Central memory CD8-positive, alpha-beta T cell (primary cell): ENCODE results near the gene TRPC4AP.

Experiments
- ATAC-seq: fragments of 150-1000 bp; cut with Tn5 transposase; replicated peaks from 2 replicates; pipeline ENCODE4 v1.10.0; 2022; ENCODE audit warnings: mild to moderate bottlenecking, moderate FRiP score, moderate number of reproducible peaks; ENCODE audit not compliant: poor library complexity, severe bottlenecking; ENCODE audit errors: extremely low read depth
- DNase-seq, 2 donors: peaks; one replicate each; pipeline ENCODE4 v3.0.0; 2021; ENCODE audit warnings: low spot score in 2 of 2
- H3K27ac Mint-ChIP-seq: one replicate; pipeline ENCODE4 v1.8.0; 2022; ENCODE audit warnings: low read depth, mild to moderate bottlenecking, moderate library complexity, mixed read lengths
- H3K27me3 Mint-ChIP-seq: one replicate; pipeline ENCODE4 v1.8.0; 2022; ENCODE audit warnings: mixed read lengths
- H3K36me3 Mint-ChIP-seq: one replicate; pipeline ENCODE4 v1.8.0; 2022; ENCODE audit warnings: mild to moderate bottlenecking, moderate library complexity, mixed read lengths; ENCODE audit not compliant: insufficient read depth
- H3K4me1 Mint-ChIP-seq: one replicate; pipeline ENCODE4 v1.8.0; 2022; ENCODE audit warnings: mixed read lengths
- H3K4me3 Mint-ChIP-seq: one replicate; pipeline ENCODE4 v1.8.0; 2022; ENCODE audit warnings: mild to moderate bottlenecking, moderate library complexity, mixed read lengths
- H3K9me3 Mint-ChIP-seq: one replicate; pipeline ENCODE4 v1.8.0; 2022; ENCODE audit warnings: mixed read lengths

TRPC4AP gene

GRCh38 chr20:35015863-35016193 lies 76.8 kb downstream of the TRPC4AP start:
- Mint-ChIP-seq H3K36me3 (peaks cover 50% of the 10 kb centered on the region), H3K27ac (no peak overlapping the region)
- ATAC-seq: no peak

GRCh38 chr20:35014537-35014936 lies 78.1 kb downstream of the TRPC4AP start:
- H3K27me3 Mint-ChIP-seq: no peaks in the 10 kb centered on the region
- peak overlapping the region; percentile 32 for H3K27ac Mint-ChIP-seq
- ATAC-seq (no peak), DNase-seq (no peak)
- H3K36me3 Mint-ChIP-seq: peaks cover 50% of the 10 kb centered on the region
- H3K9me3 Mint-ChIP-seq: no peaks in the 10 kb centered on the region
- H3K4me1 Mint-ChIP-seq: no peaks in the 10 kb centered on the region
- no peak overlapping the region for H3K4me3 Mint-ChIP-seq

More at GRCh38 chr20:35015863-35016193, 76.8 kb downstream of the TRPC4AP start:
- H3K4me3 Mint-ChIP-seq: no peak overlapping the region
- H3K4me1 Mint-ChIP-seq: no peaks in the 10 kb centered on the region
- no peak for DNase-seq
- no peaks in the 10 kb centered on the region for H3K27me3 Mint-ChIP-seq
- no peaks in the 10 kb centered on the region for H3K9me3 Mint-ChIP-seq

- Mint-ChIP-seq H3K4me1 (no peaks in the 10 kb centered on the region), H3K36me3 (peaks cover 54% of the 10 kb centered on the region), H3K9me3 (no peaks in the 10 kb centered on the region), H3K27me3 (no peaks in the 10 kb centered on the region), H3K27ac (peak overlapping the region; percentile 32), H3K4me3 (no peak overlapping the region)
- no peak for DNase-seq
- ATAC-seq: no peak
Observed at GRCh38 chr20:35013421-35014411, 78.9 kb downstream of the TRPC4AP start.

GRCh38 chr20:35012227-35013069 lies 80.2 kb downstream of the TRPC4AP start:
- H3K36me3 Mint-ChIP-seq: peaks cover 58% of the 10 kb centered on the region
- no peak for DNase-seq
- no peak for ATAC-seq
- H3K4me1 Mint-ChIP-seq: no peaks in the 10 kb centered on the region
- no peaks in the 10 kb centered on the region for H3K9me3 Mint-ChIP-seq
- no peak overlapping the region for H3K27ac Mint-ChIP-seq
- no peaks in the 10 kb centered on the region for H3K27me3 Mint-ChIP-seq
- no peak overlapping the region for H3K4me3 Mint-ChIP-seq

- no peak for ATAC-seq
- Mint-ChIP-seq H3K36me3 (peaks cover 58% of the 10 kb centered on the region), H3K27me3 (no peaks in the 10 kb centered on the region), H3K4me1 (no peaks in the 10 kb centered on the region), H3K9me3 (no peaks in the 10 kb centered on the region), H3K27ac (no peak overlapping the region), H3K4me3 (no peak overlapping the region)
- DNase-seq: no peak
Observed at GRCh38 chr20:35011589-35012226, 80.9 kb downstream of the TRPC4AP start.

- no peaks in the 10 kb centered on the region for H3K9me3 Mint-ChIP-seq
- no peak for DNase-seq
- H3K27me3 Mint-ChIP-seq: no peaks in the 10 kb centered on the region
- H3K27ac Mint-ChIP-seq: peak overlapping the region; percentile 7
- H3K36me3 Mint-ChIP-seq: peaks cover 55% of the 10 kb centered on the region
- no peak for ATAC-seq
- H3K4me1 Mint-ChIP-seq: no peaks in the 10 kb centered on the region
- no peak overlapping the region for H3K4me3 Mint-ChIP-seq
Observed at GRCh38 chr20:35010405-35011192, 82.0 kb downstream of the TRPC4AP start.

GRCh38 chr20:35009665-35010328 lies 82.8 kb downstream of the TRPC4AP start:
- Mint-ChIP-seq H3K36me3 (peaks cover 53% of the 10 kb centered on the region), H3K9me3 (no peaks in the 10 kb centered on the region), H3K4me3 (no peak overlapping the region), H3K4me1 (no peaks in the 10 kb centered on the region), H3K27me3 (no peaks in the 10 kb centered on the region), H3K27ac (no peak overlapping the region)
- DNase-seq (no peak), ATAC-seq (no peak)

- Mint-ChIP-seq H3K27ac (no peak overlapping the region), H3K9me3 (no peaks in the 10 kb centered on the region), H3K27me3 (no peaks in the 10 kb centered on the region), H3K36me3 (peaks cover 49% of the 10 kb centered on the region), H3K4me3 (no peak overlapping the region), H3K4me1 (no peaks in the 10 kb centered on the region)
- DNase-seq (no peak), ATAC-seq (no peak)
Observed at GRCh38 chr20:35008411-35009342, 83.9 kb downstream of the TRPC4AP start.

- Mint-ChIP-seq H3K36me3 (peaks cover 45% of the 10 kb centered on the region), H3K9me3 (no peaks in the 10 kb centered on the region), H3K4me1 (no peaks in the 10 kb centered on the region), H3K27me3 (no peaks in the 10 kb centered on the region), H3K27ac (no peak overlapping the region), H3K4me3 (no peak overlapping the region)
- DNase-seq: no peak
- ATAC-seq: no peak
Observed at GRCh38 chr20:35007891-35008290, 84.7 kb downstream of the TRPC4AP start.

GRCh38 chr20:35007413-35007812 lies 85.2 kb downstream of the TRPC4AP start:
- no peaks in the 10 kb centered on the region for H3K4me1 Mint-ChIP-seq
- no peak for ATAC-seq
- H3K9me3 Mint-ChIP-seq: no peaks in the 10 kb centered on the region
- H3K27me3 Mint-ChIP-seq: no peaks in the 10 kb centered on the region
- H3K27ac Mint-ChIP-seq: no peak overlapping the region
- H3K4me3 Mint-ChIP-seq: no peak overlapping the region
- DNase-seq: no peak
- peaks cover 43% of the 10 kb centered on the region for H3K36me3 Mint-ChIP-seq

GRCh38 chr20:35006531-35006971 lies 86.1 kb downstream of the TRPC4AP start:
- Mint-ChIP-seq H3K36me3 (peaks cover 36% of the 10 kb centered on the region), H3K4me1 (no peaks in the 10 kb centered on the region), H3K27ac (no peak overlapping the region), H3K9me3 (no peaks in the 10 kb centered on the region), H3K4me3 (no peak overlapping the region), H3K27me3 (no peaks in the 10 kb centered on the region)
- no peak for ATAC-seq
- no peak for DNase-seq
